Measurements from ENCODE around the gene ITFG1.

- no peak for TF ChIP-seq CTCF (IDR thresholded peaks at IDR 0.05)
- TF ChIP-seq POLR2A (IDR thresholded peaks at IDR 0.05): no peak
Observed at GRCh38 chr16:47228241-47228640, 232.6 kb downstream of the ITFG1 start.

All from testis (tissue), 2 donors.